Kidney (tissue), 14 donors: ENCODE results near the gene TRIM59. TPM values are rescaled to one million over a fixed set of nuclear protein-coding genes. Genes with fewer than 3 reads are reported as not detected.

Experiments used
- DNase-seq, 5 donors: peaks; one replicate each; pipeline ENCODE4 v3.0.0-alpha.2; 2013 to 2020
- FAIRE-seq: peaks from 2 replicates; lab custom pipeline; 2012; peaks lifted over from hg19 to GRCh38; lab: Jason Lieb, UNC
- H3K27ac ChIP-seq, 2 donors: one replicate each; pipeline ENCODE4 v1.7.0; 2013; ENCODE audit warnings: low read depth in 2 of 2, low read length in 2 of 2, inconsistent platforms in 1 of 2
- H3K27me3 ChIP-seq: one replicate; pipeline ENCODE4 v1.7.1; 2013; ENCODE audit warnings: low read length, inconsistent platforms; ENCODE audit not compliant: control insufficient read depth, insufficient read depth
- H3K36me3 ChIP-seq, 3 donors: one replicate each; pipeline versions ENCODE4 v1.7.0 to v1.7.1; 2013; ENCODE audit warnings: low read length in 3 of 3, control low read depth in 1 of 3, inconsistent platforms in 1 of 3; ENCODE audit not compliant: insufficient read depth in 3 of 3, control insufficient read depth in 2 of 3
- H3K4me1 ChIP-seq, 3 donors: one replicate each; pipeline versions ENCODE4 v1.7.0 to v1.7.1; 2013; ENCODE audit warnings: low read length in 3 of 3, inconsistent platforms in 1 of 3, low read depth in 1 of 3; ENCODE audit not compliant: control insufficient read depth in 2 of 3, insufficient read depth in 2 of 3
- H3K4me3 ChIP-seq, 3 donors: one replicate each; pipeline versions ENCODE4 v1.7.0 to v1.8.1; 2013; ENCODE audit warnings: low read length in 3 of 3, control low read depth in 1 of 3, inconsistent platforms in 1 of 3
- H3K9ac ChIP-seq, 3 donors: one replicate each; pipeline versions ENCODE4 v1.7.0 to v1.7.1; 2013; ENCODE audit warnings: low read length in 3 of 3, control low read depth in 1 of 3, inconsistent platforms in 1 of 3
- H3K9me3 ChIP-seq, 3 donors: one replicate each; pipeline versions ENCODE4 v1.7.0 to v1.7.1; 2013; ENCODE audit warnings: low read length in 3 of 3, control low read depth in 1 of 3, inconsistent platforms in 1 of 3; ENCODE audit not compliant: control insufficient read depth in 2 of 3, insufficient read depth in 1 of 3
- intact Hi-C: fragments of 100-400 bp; cut with DNase I; formaldehyde crosslinking; loops from one replicate; pipeline ENCODE4 v1.11.1; 2022
- microRNA-seq: library from miRNA; unstranded; fragments of <30 nt; microRNA quantifications from one replicate; pipeline ENCODE4 v1.2.0, GENCODE V29; 2020
- polyA plus RNA-seq: library from polyadenylated mRNA; stranded (reverse); fragments of 350-450 nt; fragmentation: Illumina TruSeq; extraction: RNeasy Lipid Tissue Mini Kit (QIAGEN cat#74804); gene quantifications from one replicate; pipeline ENCODE4 v1.2.3, GENCODE V29; 2014; ENCODE audit warnings: low read depth, low replicate concordance; ENCODE audit not compliant: insufficient read depth
- total RNA-seq: library from RNA; stranded (reverse); fragmentation: NEBNext Ultra II Directional; extraction: Animal tissue kit (Norgen Biotek cat#: 25700); gene quantifications from one replicate; pipeline ENCODE4 v1.2.1, GENCODE V29; 2021
- TF ChIP-seq, protein P1 (sequence below): IDR thresholded peaks from 3 replicates; pipeline ENCODE4 v1.5.1; 2012; ENCODE audit warnings: mild to moderate bottlenecking, moderate library complexity, borderline replicate concordance; ENCODE audit not compliant: insufficient read depth; ENCODE audit errors: extremely low read depth
- donor health status: control.
- donor health status: control.
- donor health status: control.
- donor health status: control.
- donor health status: control.
- donor health status: DM: yes; HTN: yes; CAD: no.
- donor health status: Normal renal cell carcinoma (clear cell type).

TRIM59 gene
- total and polyA plus RNA-seq, 2 donors from 2014 or later, result 0.84 to 4.8 TPM

DNA sequence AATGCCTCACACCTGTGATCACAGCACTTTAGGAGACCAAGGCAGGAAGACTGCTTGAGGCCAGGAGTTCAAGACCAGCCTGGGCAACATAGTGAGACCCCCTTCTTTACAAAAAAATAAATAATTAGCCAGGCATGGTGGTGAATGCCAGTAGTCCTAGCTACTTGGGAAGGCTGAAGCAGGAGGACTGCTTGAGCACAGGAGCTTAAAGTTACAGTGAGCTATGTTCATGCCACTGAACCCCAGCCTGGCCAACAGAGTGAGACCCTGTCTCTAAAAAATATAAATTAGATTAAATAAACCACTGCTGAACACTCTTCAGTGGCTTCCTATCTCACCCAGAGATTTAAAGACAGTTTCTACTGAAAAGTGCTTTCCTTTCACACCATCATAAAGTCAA lies 56.8 kb downstream of the TRIM59 start:
- DNase-seq, result no peak
- Histone ChIP-seq H3K27ac (no peak overlapping the region), H3K36me3 (no peaks in the 10 kb centered on the region), H3K9ac (no peak overlapping the region), H3K4me1 (no peaks in the 10 kb centered on the region), H3K9me3 (no peaks in the 10 kb centered on the region), H3K4me3 (no peak overlapping the region), H3K27me3 (no peaks in the 10 kb centered on the region)
- intact Hi-C loops, result no loop called here
- TF ChIP-seq, protein P1, sequence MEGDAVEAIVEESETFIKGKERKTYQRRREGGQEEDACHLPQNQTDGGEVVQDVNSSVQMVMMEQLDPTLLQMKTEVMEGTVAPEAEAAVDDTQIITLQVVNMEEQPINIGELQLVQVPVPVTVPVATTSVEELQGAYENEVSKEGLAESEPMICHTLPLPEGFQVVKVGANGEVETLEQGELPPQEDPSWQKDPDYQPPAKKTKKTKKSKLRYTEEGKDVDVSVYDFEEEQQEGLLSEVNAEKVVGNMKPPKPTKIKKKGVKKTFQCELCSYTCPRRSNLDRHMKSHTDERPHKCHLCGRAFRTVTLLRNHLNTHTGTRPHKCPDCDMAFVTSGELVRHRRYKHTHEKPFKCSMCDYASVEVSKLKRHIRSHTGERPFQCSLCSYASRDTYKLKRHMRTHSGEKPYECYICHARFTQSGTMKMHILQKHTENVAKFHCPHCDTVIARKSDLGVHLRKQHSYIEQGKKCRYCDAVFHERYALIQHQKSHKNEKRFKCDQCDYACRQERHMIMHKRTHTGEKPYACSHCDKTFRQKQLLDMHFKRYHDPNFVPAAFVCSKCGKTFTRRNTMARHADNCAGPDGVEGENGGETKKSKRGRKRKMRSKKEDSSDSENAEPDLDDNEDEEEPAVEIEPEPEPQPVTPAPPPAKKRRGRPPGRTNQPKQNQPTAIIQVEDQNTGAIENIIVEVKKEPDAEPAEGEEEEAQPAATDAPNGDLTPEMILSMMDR, result no peak
- no peak for FAIRE-seq

DNA sequence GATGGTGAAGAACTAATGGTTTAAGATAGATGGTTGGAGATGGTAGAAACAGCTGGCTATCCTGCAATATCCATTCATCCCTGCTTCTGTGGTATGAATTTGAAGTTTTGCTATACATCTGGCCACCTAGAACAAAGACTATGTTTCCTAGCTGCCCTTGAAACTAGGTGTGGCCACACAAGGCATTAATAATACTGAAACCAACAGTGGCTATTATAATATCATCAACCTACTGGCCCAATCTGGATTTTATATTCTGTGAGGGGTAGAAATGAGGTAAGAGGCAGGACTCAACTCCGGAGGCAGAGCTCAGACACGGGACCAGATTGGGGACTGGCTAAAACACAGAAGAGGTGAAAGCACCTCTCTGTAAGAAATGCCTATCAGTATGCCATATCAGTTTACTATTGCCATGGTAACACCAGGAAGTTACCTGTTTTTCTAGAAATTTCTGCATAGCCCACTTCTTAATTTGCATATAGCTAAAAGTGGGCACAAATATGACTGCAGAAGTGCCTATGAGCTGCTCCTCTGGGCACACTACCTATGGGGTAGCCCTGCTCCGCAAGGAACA lies 58.9 kb downstream of the TRIM59 start:
- no peaks in the 10 kb centered on the region for H3K27me3 ChIP-seq
- H3K9ac ChIP-seq, result no peak overlapping the region
- intact Hi-C loops, result no loop called here
- DNase-seq, result no peak
- no peak for FAIRE-seq
- no peaks in the 10 kb centered on the region for H3K9me3 ChIP-seq
- TF ChIP-seq, protein P1, result no peak
- no peaks in the 10 kb centered on the region for H3K36me3 ChIP-seq
- H3K27ac ChIP-seq, result no peak overlapping the region
- H3K4me1 ChIP-seq, result no peaks in the 10 kb centered on the region
- H3K4me3 ChIP-seq, result no peak overlapping the region

Small RNA genes lying within 50 kb of the gene (microRNA-seq; reads per million reads assigned to microRNA genes)
- gene MIR15B (1,105 reads per million, percentile 79 among the genes with 10 or more reads in this experiment), gene MIR16-2 (421 reads per million, percentile 71 among the genes with 10 or more reads in this experiment)

Other genes starting within 250 kb of the TRIM59 start
- 0.63 TPM for gene C3orf80, start 224.4 kb downstream of the TRIM59 start, total RNA-seq
- gene C3orf80, start 224.4 kb downstream of the TRIM59 start, polyA plus RNA-seq, result 0.13 TPM
- 36.6 TPM for gene IFT80, start 50.6 kb downstream of the TRIM59 start, total RNA-seq
- 17.5 TPM for gene IFT80, start 50.6 kb downstream of the TRIM59 start, polyA plus RNA-seq
- gene SMC4, start 50.1 kb downstream of the TRIM59 start, total RNA-seq, result 24.5 TPM
- gene SMC4, start 50.1 kb downstream of the TRIM59 start, polyA plus RNA-seq, result 7.4 TPM
- gene KPNA4, start 115.8 kb upstream of the TRIM59 start, total RNA-seq, result 37.9 TPM
- gene KPNA4, start 115.8 kb upstream of the TRIM59 start, polyA plus RNA-seq, result 11.7 TPM
- 0.31 TPM for gene ARL14, start 227.4 kb upstream of the TRIM59 start, total RNA-seq
- not detected for gene ARL14, start 227.4 kb upstream of the TRIM59 start, polyA plus RNA-seq